H9 (cell line): Measurements from ENCODE around the gene TMPRSS12. TPM values are rescaled to one million over a fixed set of nuclear protein-coding genes. Genes with fewer than 3 reads are reported as not detected.

Experiments used
- DNase-seq: peaks from one replicate; pipeline ENCODE4 v3.0.0-alpha.2; 2017
- H2AFZ ChIP-seq: one replicate; pipeline ENCODE4 v1.6.1; 2013; ENCODE audit warnings: mild to moderate bottlenecking, low read length, control low read depth, moderate library complexity
- H2AK5ac ChIP-seq: 2 replicates; pipeline ENCODE4 v1.6.1; 2013; ENCODE audit warnings: low read length, control low read depth, mixed read lengths; ENCODE audit not compliant: insufficient read length
- H2BK120ac ChIP-seq: one replicate; pipeline ENCODE4 v1.6.1; 2013; ENCODE audit warnings: low read depth, mild to moderate bottlenecking, low read length, control low read depth, inconsistent platforms; ENCODE audit not compliant: poor library complexity, severe bottlenecking
- H2BK12ac ChIP-seq: 2 replicates; pipeline ENCODE4 v1.6.1; 2013; ENCODE audit warnings: low read length, control low read depth, mixed read lengths, low read depth; ENCODE audit not compliant: insufficient read length
- H2BK15ac ChIP-seq: 2 replicates; pipeline ENCODE4 v1.6.1; 2013; ENCODE audit warnings: low read depth, low read length, control low read depth
- H2BK20ac ChIP-seq: one replicate; pipeline ENCODE4 v1.6.1; 2013; ENCODE audit warnings: low read depth, mild to moderate bottlenecking, low read length, control low read depth, inconsistent platforms; ENCODE audit not compliant: poor library complexity, severe bottlenecking
- H2BK5ac ChIP-seq: 2 replicates; pipeline ENCODE4 v1.6.1; 2013; ENCODE audit warnings: low read length, control low read depth, mixed read lengths; ENCODE audit not compliant: insufficient read length
- H3K14ac ChIP-seq: 2 replicates; pipeline ENCODE4 v1.6.1; 2013; ENCODE audit warnings: low read length, control low read depth; ENCODE audit not compliant: insufficient read depth
- H3K18ac ChIP-seq: 2 replicates; pipeline ENCODE4 v1.6.1; 2013; ENCODE audit warnings: low read depth, mild to moderate bottlenecking, mixed read lengths, low read length, control low read depth; ENCODE audit not compliant: insufficient read length
- H3K23ac ChIP-seq: 2 replicates; pipeline ENCODE4 v1.6.1; 2013; ENCODE audit warnings: low read length, control low read depth, mixed read lengths, low read depth; ENCODE audit not compliant: insufficient read length
- H3K23me2 ChIP-seq: 2 replicates; pipeline ENCODE4 v1.6.1; 2013; ENCODE audit warnings: low read depth, mild to moderate bottlenecking, mixed read lengths, low read length, control low read depth; ENCODE audit not compliant: insufficient read length, poor library complexity, severe bottlenecking
- H3K27ac ChIP-seq: 2 replicates; pipeline ENCODE4 v1.5.1; 2013; ENCODE audit warnings: low read length, control low read depth, mixed read lengths, low read depth; ENCODE audit not compliant: insufficient read length
- H3K27me3 ChIP-seq: 2 replicates; pipeline ENCODE4 v1.6.1; 2013; ENCODE audit warnings: low read length, control low read depth, inconsistent platforms; ENCODE audit not compliant: insufficient read depth
- H3K4ac ChIP-seq: 2 replicates; pipeline ENCODE4 v1.6.1; 2013; ENCODE audit warnings: low read depth, mild to moderate bottlenecking, control low read depth, inconsistent platforms, low read length, moderate library complexity
- H3K4me1 ChIP-seq: 2 replicates; pipeline ENCODE4 v1.6.1; 2013; ENCODE audit warnings: low read length, control low read depth, inconsistent platforms; ENCODE audit not compliant: insufficient read depth
- H3K4me2 ChIP-seq: 2 replicates; pipeline ENCODE4 v1.6.1; 2013; ENCODE audit warnings: low read length, control low read depth, mixed read lengths; ENCODE audit not compliant: insufficient read length, insufficient read depth
- H3K56ac ChIP-seq: 2 replicates; pipeline ENCODE4 v1.6.1; 2013; ENCODE audit warnings: low read depth, mild to moderate bottlenecking, mixed read lengths, low read length, control low read depth; ENCODE audit not compliant: insufficient read length
- H3K79me1 ChIP-seq: 2 replicates; pipeline ENCODE4 v1.6.1; 2013; ENCODE audit warnings: low read depth, mild to moderate bottlenecking, moderate library complexity, low read length, control low read depth, inconsistent platforms; ENCODE audit not compliant: insufficient read depth, poor library complexity, severe bottlenecking
- H3K79me2 ChIP-seq: 2 replicates; pipeline ENCODE4 v1.6.1; 2013; ENCODE audit warnings: low read length, control low read depth, inconsistent platforms; ENCODE audit not compliant: insufficient read depth
- H3K9ac ChIP-seq: 2 replicates; pipeline ENCODE4 v1.6.1; 2013; ENCODE audit warnings: low read length, control low read depth, mixed read lengths; ENCODE audit not compliant: insufficient read length; ENCODE audit errors: extremely low read depth
- H3K9me3 ChIP-seq: one replicate; pipeline ENCODE4 v1.6.1; 2013; ENCODE audit warnings: low read depth, low read length, inconsistent platforms; ENCODE audit not compliant: control insufficient read depth
- H3T11ph ChIP-seq: one replicate; pipeline ENCODE4 v1.6.1; 2013; ENCODE audit warnings: mild to moderate bottlenecking, low read length, control low read depth, inconsistent platforms
- H4K20me1 ChIP-seq: one replicate; pipeline ENCODE4 v1.6.1; 2013; ENCODE audit not compliant: control insufficient read depth, insufficient read length, insufficient read depth
- H4K5ac ChIP-seq: 2 replicates; pipeline ENCODE4 v1.6.1; 2013; ENCODE audit warnings: low read depth, mild to moderate bottlenecking, mixed read lengths, low read length, control low read depth; ENCODE audit not compliant: insufficient read length
- H4K8ac ChIP-seq: replicated peaks from 2 replicates; pipeline ENCODE4 v1.6.1; 2013; ENCODE audit warnings: low read length, control low read depth, mixed read lengths, low read depth; ENCODE audit not compliant: insufficient read length
- H4K91ac ChIP-seq: 2 replicates; pipeline ENCODE4 v1.6.1; 2013; ENCODE audit warnings: low read depth, mild to moderate bottlenecking, moderate library complexity, mixed read lengths, low read length, control low read depth; ENCODE audit not compliant: insufficient read length
- H3K27ac Mint-ChIP-seq, 3 experiments: 2 replicates in 2 of 3; 3 replicates in 1 of 3; pipeline ENCODE4 v1.8.0; 2020 to 2021; ENCODE audit warnings: mixed read lengths in 3 of 3, mild to moderate bottlenecking in 1 of 3, moderate library complexity in 1 of 3
- H3K27me3 Mint-ChIP-seq: 2 replicates; pipeline ENCODE4 v1.8.0; 2021; ENCODE audit warnings: low read depth, mild to moderate bottlenecking, moderate library complexity, mixed read lengths
- H3K36me3 Mint-ChIP-seq, 3 experiments: 2 replicates in 2 of 3; 3 replicates in 1 of 3; pipeline ENCODE4 v1.8.0; 2020 to 2021; ENCODE audit warnings: low read depth in 3 of 3, mixed read lengths in 3 of 3; ENCODE audit not compliant: insufficient read depth in 1 of 3
- H3K4me1 Mint-ChIP-seq, 2 experiments: 2 replicates each; pipeline ENCODE4 v1.8.0; 2020; ENCODE audit warnings: mixed read lengths in 2 of 2
- H3K4me3 Mint-ChIP-seq, 2 experiments: 2 replicates in 1 of 2; 3 replicates in 1 of 2; pipeline ENCODE4 v1.8.0; 2020 to 2021; ENCODE audit warnings: mild to moderate bottlenecking in 2 of 2, mixed read lengths in 2 of 2, moderate library complexity in 1 of 2
- H3K9me3 Mint-ChIP-seq, 2 experiments: 2 replicates in 1 of 2; 3 replicates in 1 of 2; pipeline ENCODE4 v1.8.0; 2020; ENCODE audit warnings: mild to moderate bottlenecking in 2 of 2, mixed read lengths in 2 of 2, moderate library complexity in 1 of 2
- WGBS: extraction: QIAGEN DNeasy Blood & Tissue Kit; methylation state at CpG from one replicate; pipeline ENCODE4 v1.1.7; 2013; ENCODE audit warnings: missing lambda C conversion rate, low lambda C conversion rate, mixed read lengths; ENCODE audit not compliant: insufficient read length; ENCODE audit errors: extremely low coverage; 5-methylcytosine and 5-hydroxymethylcytosine counted together
- total RNA-seq: library from RNA; stranded (reverse); gene quantifications from 2 replicates; pipeline ENCODE4 v1.2.1, GENCODE V29; 2021
- TF ChIP-seq, protein P1 (sequence below): fragments of 200-600 bp; sonication (generic); conservative IDR thresholded peaks from 3 replicates; pipeline ENCODE4 v1.8.0; 2021; ENCODE audit warnings: antibody characterized with exemption, mild to moderate bottlenecking

Gene TMPRSS12
- total RNA-seq, 1 experiment from 2014 or later: not detected

DNA sequence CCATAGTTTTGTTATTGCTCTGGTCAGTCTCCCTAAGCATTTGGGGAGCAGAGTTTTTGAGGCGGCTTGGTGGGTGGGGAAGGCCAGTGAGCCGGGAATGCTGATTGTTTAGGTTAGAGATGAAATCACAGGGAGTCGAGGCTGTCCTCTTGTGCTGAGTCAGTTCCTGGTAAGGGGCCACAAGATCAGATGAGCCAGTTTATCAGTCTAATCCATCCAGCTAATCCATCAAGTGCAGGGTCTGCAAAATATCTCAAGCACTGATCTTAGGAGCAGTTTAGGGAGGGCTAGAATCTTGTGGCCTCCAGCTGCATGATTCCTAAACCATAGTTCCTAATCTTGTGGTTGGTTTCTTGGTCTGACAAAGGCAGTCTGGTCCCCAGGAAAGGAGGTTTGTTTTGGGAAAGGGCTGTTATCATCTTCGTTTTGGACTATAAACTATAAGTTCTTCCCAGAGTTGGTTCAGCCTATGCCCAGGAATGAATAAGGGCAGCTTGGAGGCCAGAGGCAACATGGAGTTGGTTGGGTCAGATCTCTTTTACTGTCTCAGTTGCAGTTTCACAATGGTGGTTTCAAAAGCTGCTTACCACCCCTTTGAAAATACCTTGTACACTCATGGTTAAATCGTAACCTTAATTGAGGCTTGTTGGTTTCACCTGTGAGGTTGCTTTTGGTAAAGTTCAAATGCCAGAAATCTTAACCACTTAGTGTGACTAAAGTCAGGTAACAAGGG, 76.0 kb downstream of the TMPRSS12 start:
- Histone ChIP-seq H3K4me1 (no peaks in the 10 kb centered on the region; the same call in 1 of the 2 replicates), H3K56ac (no peak overlapping the region), H2BK5ac (no peak overlapping the region), H3K18ac (no peak overlapping the region), H3K79me2 (no peaks in the 10 kb centered on the region), H4K20me1 (no peaks in the 10 kb centered on the region), H3K9ac (no peak overlapping the region), H3K23me2 (no peaks in the 10 kb centered on the region), H3K4ac (no peak overlapping the region), H3K27ac (no peak overlapping the region), H3K79me1 (no peaks in the 10 kb centered on the region), H2AFZ (no peak overlapping the region), H3T11ph (no peak overlapping the region), H4K91ac (no peak overlapping the region), H2BK12ac (no peak overlapping the region), H2BK20ac (no peak overlapping the region), H2BK120ac (no peak overlapping the region), H3K27me3 (no peaks in the 10 kb centered on the region), H4K5ac (no peak overlapping the region), H3K23ac (no peak overlapping the region), H4K8ac (no peak overlapping the region), H3K9me3 (peaks cover 17% of the 10 kb centered on the region), H3K14ac (no peak overlapping the region), H2AK5ac (no peak overlapping the region), H2BK15ac (no peak overlapping the region), H3K4me2 (no peak overlapping the region)
- DNase-seq: peak; percentile 3
- H3K27ac Mint-ChIP-seq: no peak overlapping the region
- peaks cover 24 to 30% of the 10 kb centered on the region in 2 experiments for H3K4me1 Mint-ChIP-seq
- H3K9me3 Mint-ChIP-seq: peaks cover 41 to 46% of the 10 kb centered on the region in 2 experiments
- H3K27me3 Mint-ChIP-seq: no peaks in the 10 kb centered on the region; the same call in 1 of the 2 replicates
- WGBS: no CpG with 5 or more reads among the region's 5 CpGs
- peaks cover 29 to 45% (median 42%) of the 10 kb centered on the region in 3 experiments for H3K36me3 Mint-ChIP-seq
- TF ChIP-seq, protein P1, sequence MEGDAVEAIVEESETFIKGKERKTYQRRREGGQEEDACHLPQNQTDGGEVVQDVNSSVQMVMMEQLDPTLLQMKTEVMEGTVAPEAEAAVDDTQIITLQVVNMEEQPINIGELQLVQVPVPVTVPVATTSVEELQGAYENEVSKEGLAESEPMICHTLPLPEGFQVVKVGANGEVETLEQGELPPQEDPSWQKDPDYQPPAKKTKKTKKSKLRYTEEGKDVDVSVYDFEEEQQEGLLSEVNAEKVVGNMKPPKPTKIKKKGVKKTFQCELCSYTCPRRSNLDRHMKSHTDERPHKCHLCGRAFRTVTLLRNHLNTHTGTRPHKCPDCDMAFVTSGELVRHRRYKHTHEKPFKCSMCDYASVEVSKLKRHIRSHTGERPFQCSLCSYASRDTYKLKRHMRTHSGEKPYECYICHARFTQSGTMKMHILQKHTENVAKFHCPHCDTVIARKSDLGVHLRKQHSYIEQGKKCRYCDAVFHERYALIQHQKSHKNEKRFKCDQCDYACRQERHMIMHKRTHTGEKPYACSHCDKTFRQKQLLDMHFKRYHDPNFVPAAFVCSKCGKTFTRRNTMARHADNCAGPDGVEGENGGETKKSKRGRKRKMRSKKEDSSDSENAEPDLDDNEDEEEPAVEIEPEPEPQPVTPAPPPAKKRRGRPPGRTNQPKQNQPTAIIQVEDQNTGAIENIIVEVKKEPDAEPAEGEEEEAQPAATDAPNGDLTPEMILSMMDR: no peak
- no peak overlapping the region for H3K4me3 Mint-ChIP-seq
